ENCODE results near the gene LTN1. TPM values are rescaled to one million over a fixed set of nuclear protein-coding genes. Genes with fewer than 3 reads are reported as not detected.

LTN1 gene
- total RNA-seq, 1 experiment from 2014 or later = 23.9 TPM

GRCh38 chr21:28937737-28938136 lies 54.9 kb downstream of the LTN1 start:
- Mint-ChIP-seq H3K27me3 (ENCODE audit: low read depth) (no peaks in the 10 kb centered on the region), H3K4me3 (no peak overlapping the region), H3K4me1 (no peaks in the 10 kb centered on the region), H3K27ac (no peak overlapping the region), H3K36me3 (ENCODE audit: insufficient read depth in 1 of 3, low read depth in 3 of 3) (peaks cover 6 to 32% (median 14%) of the 10 kb centered on the region in 3 experiments; a peak in 6 of 7 replicates), H3K9me3 (no peaks in the 10 kb centered on the region)
- Histone ChIP-seq H3K23me2 (ENCODE audit: insufficient read length, low read depth, low read length, poor library complexity, severe bottlenecking) (no peaks in the 10 kb centered on the region), H2BK5ac (ENCODE audit: insufficient read length, low read length) (no peak overlapping the region), H4K8ac (replicated peaks; ENCODE audit: insufficient read length, low read depth, low read length) (no peak overlapping the region), H4K20me1 (ENCODE audit: control insufficient read depth, insufficient read depth, insufficient read length) (no peaks in the 10 kb centered on the region), H3K14ac (ENCODE audit: insufficient read depth, low read length) (no peak overlapping the region), H3K56ac (ENCODE audit: insufficient read length, low read depth, low read length) (no peak overlapping the region), H3K4ac (ENCODE audit: low read depth, low read length) (no peak overlapping the region), H3K79me1 (ENCODE audit: insufficient read depth, low read depth, low read length, poor library complexity, severe bottlenecking) (no peaks in the 10 kb centered on the region), H3K79me2 (ENCODE audit: insufficient read depth, low read length) (no peaks in the 10 kb centered on the region), H3K4me1 (ENCODE audit: insufficient read depth, low read length) (no peaks in the 10 kb centered on the region), H3K27me3 (ENCODE audit: insufficient read depth, low read length) (no peaks in the 10 kb centered on the region), H2AK5ac (ENCODE audit: insufficient read length, low read length) (no peak overlapping the region), H3K27ac (ENCODE audit: insufficient read length, low read depth, low read length) (no peak overlapping the region), H3K9me3 (ENCODE audit: control insufficient read depth, low read depth, low read length) (no peaks in the 10 kb centered on the region), H2BK15ac (ENCODE audit: low read depth, low read length) (no peak overlapping the region), H3K23ac (ENCODE audit: insufficient read length, low read depth, low read length) (no peak overlapping the region), H4K5ac (ENCODE audit: insufficient read length, low read depth, low read length) (no peak overlapping the region), H2BK12ac (ENCODE audit: insufficient read length, low read depth, low read length) (no peak overlapping the region), H3K4me2 (ENCODE audit: insufficient read depth, insufficient read length, low read length) (no peak overlapping the region), H4K91ac (ENCODE audit: insufficient read length, low read depth, low read length) (no peak overlapping the region), H3K18ac (ENCODE audit: insufficient read length, low read depth, low read length) (no peak overlapping the region), H2BK120ac (ENCODE audit: low read depth, low read length, poor library complexity, severe bottlenecking) (no peak overlapping the region), H2AFZ (ENCODE audit: low read length) (no peak overlapping the region), H3T11ph (ENCODE audit: low read length) (no peak overlapping the region), H2BK20ac (ENCODE audit: low read depth, low read length, poor library complexity, severe bottlenecking) (no peak overlapping the region), H3K9ac (ENCODE audit: extremely low read depth, insufficient read length, low read length) (no peak overlapping the region)
- DNase-seq = no peak
- WGBS (ENCODE audit: extremely low coverage, insufficient read length, low lambda C conversion rate) = no CpG with 5 or more reads among the region's 2 CpGs
- TF ChIP-seq, protein P1, sequence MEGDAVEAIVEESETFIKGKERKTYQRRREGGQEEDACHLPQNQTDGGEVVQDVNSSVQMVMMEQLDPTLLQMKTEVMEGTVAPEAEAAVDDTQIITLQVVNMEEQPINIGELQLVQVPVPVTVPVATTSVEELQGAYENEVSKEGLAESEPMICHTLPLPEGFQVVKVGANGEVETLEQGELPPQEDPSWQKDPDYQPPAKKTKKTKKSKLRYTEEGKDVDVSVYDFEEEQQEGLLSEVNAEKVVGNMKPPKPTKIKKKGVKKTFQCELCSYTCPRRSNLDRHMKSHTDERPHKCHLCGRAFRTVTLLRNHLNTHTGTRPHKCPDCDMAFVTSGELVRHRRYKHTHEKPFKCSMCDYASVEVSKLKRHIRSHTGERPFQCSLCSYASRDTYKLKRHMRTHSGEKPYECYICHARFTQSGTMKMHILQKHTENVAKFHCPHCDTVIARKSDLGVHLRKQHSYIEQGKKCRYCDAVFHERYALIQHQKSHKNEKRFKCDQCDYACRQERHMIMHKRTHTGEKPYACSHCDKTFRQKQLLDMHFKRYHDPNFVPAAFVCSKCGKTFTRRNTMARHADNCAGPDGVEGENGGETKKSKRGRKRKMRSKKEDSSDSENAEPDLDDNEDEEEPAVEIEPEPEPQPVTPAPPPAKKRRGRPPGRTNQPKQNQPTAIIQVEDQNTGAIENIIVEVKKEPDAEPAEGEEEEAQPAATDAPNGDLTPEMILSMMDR (conservative IDR thresholded peaks at IDR 0.05) = no peak

Measured in H9 (cell line).